Ramos (cell line): ENCODE measurements around the gene TRPM3.

Experiments
- in situ Hi-C: fragments of 300-500 bp; cut with MboI; formaldehyde crosslinking; loops from one replicate; pipeline ENCODE4 v1.14.3; 2022; ENCODE audit warnings: low sequenced_read_pairs; ENCODE audit not compliant: unreplicated experiment

The TRPM3 gene

GRCh38 chr9:70954126-70954525 lies 167.3 kb downstream of the TRPM3 start:
- in situ Hi-C loops, result no loop called here

- in situ Hi-C loops, result no loop called here
Observed at GRCh38 chr9:70951749-70952727, 169.4 kb downstream of the TRPM3 start.

GRCh38 chr9:70950270-70950669 lies 171.2 kb downstream of the TRPM3 start:
- in situ Hi-C loops, result no loop called here

GRCh38 chr9:70949239-70949638 lies 172.2 kb downstream of the TRPM3 start:
- in situ Hi-C loops, result no loop called here

- in situ Hi-C loops, result no loop called here
Observed at GRCh38 chr9:70948744-70949143, 172.7 kb downstream of the TRPM3 start.

GRCh38 chr9:70947511-70947910 lies 173.9 kb downstream of the TRPM3 start:
- in situ Hi-C loops, result no loop called here

- in situ Hi-C loops, result no loop called here
Observed at GRCh38 chr9:70947086-70947485, 174.3 kb downstream of the TRPM3 start.

- in situ Hi-C loops, result no loop called here
Observed at GRCh38 chr9:70945301-70945700, 176.1 kb downstream of the TRPM3 start.

GRCh38 chr9:70941191-70941590 lies 180.2 kb downstream of the TRPM3 start:
- in situ Hi-C loops, result no loop called here

GRCh38 chr9:70940605-70941004 lies 180.8 kb downstream of the TRPM3 start:
- in situ Hi-C loops, result no loop called here

- in situ Hi-C loops, result no loop called here
Observed at GRCh38 chr9:70936536-70936935, 184.9 kb downstream of the TRPM3 start.

- in situ Hi-C loops, result no loop called here
Observed at GRCh38 chr9:70935856-70936255, 185.6 kb downstream of the TRPM3 start.

GRCh38 chr9:70934642-70935041 lies 186.8 kb downstream of the TRPM3 start:
- in situ Hi-C loops, result no loop called here

- in situ Hi-C loops, result no loop called here
Observed at GRCh38 chr9:70933321-70933720, 188.1 kb downstream of the TRPM3 start.

- in situ Hi-C loops, result no loop called here
Observed at GRCh38 chr9:70932097-70932496, 189.3 kb downstream of the TRPM3 start.

- in situ Hi-C loops, result no loop called here
Observed at GRCh38 chr9:70927530-70927929, 193.9 kb downstream of the TRPM3 start.

- in situ Hi-C loops, result no loop called here
Observed at GRCh38 chr9:70924895-70925547, 196.4 kb downstream of the TRPM3 start.

- in situ Hi-C loops, result no loop called here
Observed at GRCh38 chr9:70924380-70924779, 197.0 kb downstream of the TRPM3 start.

- in situ Hi-C loops, result no loop called here
Observed at GRCh38 chr9:70923961-70924360, 197.5 kb downstream of the TRPM3 start.

- in situ Hi-C loops, result no loop called here
Observed at GRCh38 chr9:70921136-70921535, 200.3 kb downstream of the TRPM3 start.

- in situ Hi-C loops, result no loop called here
Observed at GRCh38 chr9:70917277-70917676, 204.1 kb downstream of the TRPM3 start.
